HEK293 (cell line): ENCODE data around the gene SLC35C1.

Experiments used
- CTCF ChIP-seq: fragments of 450-650 bp; formaldehyde crosslinking; IDR thresholded peaks from 2 replicates; pipeline ENCODE4 v1.5.1; 2016; ENCODE audit warnings: missing biosample characterization, missing genetic modification characterization
- KLF16 ChIP-seq: fragments of 450-650 bp; formaldehyde crosslinking; IDR thresholded peaks from 2 replicates; pipeline ENCODE4 v1.5.1; 2017; ENCODE audit warnings: missing biosample characterization, missing genetic modification characterization
- REST ChIP-seq: fragments of 450-650 bp; formaldehyde crosslinking; IDR thresholded peaks from 2 replicates; pipeline ENCODE4 v1.5.1; 2016; ENCODE audit warnings: missing biosample characterization, missing genetic modification characterization
- ZBTB11 ChIP-seq: fragments of 450-650 bp; formaldehyde crosslinking; conservative IDR thresholded peaks from 2 replicates; pipeline ENCODE4 v1.5.1; 2016; ENCODE audit warnings: low read depth, missing biosample characterization, missing genetic modification characterization
- ZNF112 ChIP-seq: fragments of 450-650 bp; formaldehyde crosslinking; IDR thresholded peaks from 2 replicates; pipeline ENCODE4 v1.5.0; 2017; ENCODE audit warnings: missing biosample characterization, missing genetic modification characterization
- ZNF335 ChIP-seq: fragments of 450-650 bp; formaldehyde crosslinking; conservative IDR thresholded peaks from 2 replicates; pipeline ENCODE4 v1.5.1; 2016; ENCODE audit warnings: missing biosample characterization, missing genetic modification characterization
- ZNF362 ChIP-seq: fragments of 450-650 bp; formaldehyde crosslinking; IDR thresholded peaks from 2 replicates; pipeline ENCODE4 v1.5.1; 2016; ENCODE audit warnings: missing biosample characterization, missing genetic modification characterization
- ZSCAN5A ChIP-seq: fragments of 450-650 bp; formaldehyde crosslinking; IDR thresholded peaks from 2 replicates; pipeline ENCODE4 v1.5.1; 2016; ENCODE audit warnings: missing biosample characterization, missing genetic modification characterization

GRCh38 chr11:45774786-45775185 lies 30.2 kb upstream of the SLC35C1 start:
- no peak for TF ChIP-seq ZNF335 (tag by site-specific recombination)
- TF ChIP-seq CTCF (tag by site-specific recombination): no peak
- no peak for TF ChIP-seq ZSCAN5A (tag by site-specific recombination)
- TF ChIP-seq REST (tag by site-specific recombination): no peak
- TF ChIP-seq ZBTB11 (tag by site-specific recombination): no peak
- TF ChIP-seq ZNF362: no peak
- no peak for TF ChIP-seq KLF16 (tag by site-specific recombination)
- TF ChIP-seq ZNF112: no peak
